Measurements from ENCODE around the gene STK17A.

DNA sequence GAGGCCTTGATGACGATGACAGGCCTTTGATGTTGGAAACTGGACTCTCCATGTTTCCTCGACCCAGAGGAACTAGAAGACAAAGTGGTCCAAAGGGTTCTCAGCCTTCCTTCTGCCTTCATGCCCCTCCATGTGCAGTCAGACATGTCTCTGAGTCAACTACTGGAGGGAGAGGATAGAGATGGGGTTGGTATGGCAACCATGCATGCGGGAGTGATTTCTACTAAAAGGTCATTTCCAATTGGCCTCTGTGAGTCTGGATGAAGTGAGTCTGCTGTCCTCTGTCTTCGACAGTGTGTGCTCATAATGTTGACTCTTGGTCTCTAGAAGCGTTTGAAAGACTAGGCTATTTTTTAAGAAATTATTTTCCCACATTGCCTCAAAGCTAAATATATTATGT is 29.2 kb downstream of the STK17A start:
- TF ChIP-seq TCF7L2 (IDR thresholded peaks at IDR 0.05; ENCODE audit: low read depth, low read length) (no peak), POLR2AphosphoS5 (IDR thresholded peaks at IDR 0.05; ENCODE audit: low read depth, low read length) (no peak), REST (IDR thresholded peaks at IDR 0.05; ENCODE audit: insufficient read depth in 1 of 2, low read depth in 2 of 2, low read length in 1 of 2) (no peak), SIN3A (IDR thresholded peaks at IDR 0.05; ENCODE audit: borderline replicate concordance, insufficient read depth, low read depth, low read length) (no peak)
- TF ChIP-seq, protein P1, sequence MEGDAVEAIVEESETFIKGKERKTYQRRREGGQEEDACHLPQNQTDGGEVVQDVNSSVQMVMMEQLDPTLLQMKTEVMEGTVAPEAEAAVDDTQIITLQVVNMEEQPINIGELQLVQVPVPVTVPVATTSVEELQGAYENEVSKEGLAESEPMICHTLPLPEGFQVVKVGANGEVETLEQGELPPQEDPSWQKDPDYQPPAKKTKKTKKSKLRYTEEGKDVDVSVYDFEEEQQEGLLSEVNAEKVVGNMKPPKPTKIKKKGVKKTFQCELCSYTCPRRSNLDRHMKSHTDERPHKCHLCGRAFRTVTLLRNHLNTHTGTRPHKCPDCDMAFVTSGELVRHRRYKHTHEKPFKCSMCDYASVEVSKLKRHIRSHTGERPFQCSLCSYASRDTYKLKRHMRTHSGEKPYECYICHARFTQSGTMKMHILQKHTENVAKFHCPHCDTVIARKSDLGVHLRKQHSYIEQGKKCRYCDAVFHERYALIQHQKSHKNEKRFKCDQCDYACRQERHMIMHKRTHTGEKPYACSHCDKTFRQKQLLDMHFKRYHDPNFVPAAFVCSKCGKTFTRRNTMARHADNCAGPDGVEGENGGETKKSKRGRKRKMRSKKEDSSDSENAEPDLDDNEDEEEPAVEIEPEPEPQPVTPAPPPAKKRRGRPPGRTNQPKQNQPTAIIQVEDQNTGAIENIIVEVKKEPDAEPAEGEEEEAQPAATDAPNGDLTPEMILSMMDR (IDR thresholded peaks at IDR 0.05) = no peak
